Measurements from ENCODE around the gene MELTF.

MELTF gene

DNA sequence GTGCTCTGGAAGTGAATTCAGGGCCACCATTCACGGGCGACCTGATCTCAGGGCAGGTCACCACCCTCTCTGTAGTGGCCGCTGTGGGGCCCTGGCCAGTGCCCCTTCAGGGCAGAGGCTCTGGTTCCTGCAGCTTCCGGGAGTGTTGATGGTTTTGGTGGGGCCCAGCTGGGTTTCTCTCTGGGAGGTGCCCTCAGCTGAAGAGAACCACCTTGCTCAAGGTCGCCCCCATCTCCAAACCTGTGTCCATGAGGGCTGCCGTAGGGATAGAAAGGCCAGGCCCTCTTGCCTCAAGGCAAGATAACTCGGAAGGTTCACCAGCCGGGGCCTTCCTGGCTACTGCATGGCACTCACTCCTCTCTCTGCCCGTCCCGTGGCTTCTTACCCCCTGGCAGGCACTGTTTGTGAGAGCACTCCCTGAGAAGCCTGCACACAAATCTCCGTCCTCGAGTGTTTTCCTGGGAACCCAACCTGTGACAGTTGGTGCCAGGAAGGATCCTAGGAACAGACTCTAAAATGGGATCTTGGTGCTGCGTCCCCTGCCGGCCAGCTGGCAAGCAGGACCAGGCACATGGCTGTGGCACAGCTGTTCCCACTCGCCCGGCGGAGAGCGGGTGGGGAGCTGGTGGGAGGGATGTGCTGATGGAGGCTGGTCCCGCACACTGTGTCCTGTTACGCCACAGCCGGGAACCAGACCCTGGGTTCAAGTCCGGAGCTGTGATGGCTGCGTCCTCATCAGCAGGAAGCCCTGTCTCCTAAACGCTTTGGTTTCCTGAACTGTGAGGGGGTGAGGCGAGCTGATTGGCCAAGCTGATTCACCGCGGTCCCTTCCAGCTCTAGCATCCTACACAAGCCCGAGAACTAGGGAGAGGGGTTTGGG, 37.8 kb downstream of the MELTF start:
- DNase-seq, result no peak

DNA sequence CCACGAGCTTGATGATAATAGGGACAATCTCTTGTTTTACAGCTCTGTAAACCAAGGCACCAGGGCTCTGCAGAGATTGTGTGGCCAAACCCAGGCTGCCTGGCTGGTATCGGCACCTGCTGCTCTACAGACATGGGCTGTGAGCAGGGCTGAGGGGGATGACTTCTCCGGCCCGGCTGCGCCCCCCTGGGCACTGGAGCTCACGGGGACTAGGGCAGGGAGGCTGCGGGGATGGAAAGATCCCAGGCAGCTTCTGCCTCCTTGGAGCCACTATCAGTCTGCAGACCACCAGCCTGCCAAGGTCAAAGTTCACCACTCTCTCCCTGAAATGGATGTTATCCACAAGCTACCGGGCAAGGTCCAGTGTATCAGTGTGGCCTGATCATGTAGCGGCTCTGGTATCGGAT, 39.0 kb downstream of the MELTF start:
- no peak for DNase-seq

DNA sequence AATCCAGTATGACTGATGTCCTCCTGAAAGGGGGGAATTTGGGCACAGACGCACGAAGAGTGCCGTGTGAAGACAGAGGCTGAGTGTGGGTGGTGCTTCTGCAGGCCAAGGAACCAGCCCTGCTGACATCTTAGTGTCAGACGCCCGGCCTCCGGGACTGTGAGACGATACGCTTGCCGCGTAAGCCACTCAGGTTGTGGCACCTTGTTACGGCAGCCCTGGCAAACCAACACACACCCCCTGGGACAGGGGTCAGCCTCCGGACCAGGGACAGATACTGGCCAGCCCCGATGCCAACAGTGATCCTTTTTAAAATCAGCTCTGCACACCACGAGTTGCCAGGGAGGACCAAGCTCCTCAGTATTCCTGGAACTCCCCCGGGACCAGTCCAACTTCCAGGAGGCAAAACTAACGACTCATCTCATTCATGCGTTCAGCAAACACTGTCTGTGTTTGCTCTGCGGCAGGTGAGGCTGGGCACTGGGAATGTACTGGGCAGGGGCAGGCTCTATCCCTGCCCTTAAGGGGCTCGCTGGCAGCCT, 39.8 kb downstream of the MELTF start:
- no peak for DNase-seq

DNA sequence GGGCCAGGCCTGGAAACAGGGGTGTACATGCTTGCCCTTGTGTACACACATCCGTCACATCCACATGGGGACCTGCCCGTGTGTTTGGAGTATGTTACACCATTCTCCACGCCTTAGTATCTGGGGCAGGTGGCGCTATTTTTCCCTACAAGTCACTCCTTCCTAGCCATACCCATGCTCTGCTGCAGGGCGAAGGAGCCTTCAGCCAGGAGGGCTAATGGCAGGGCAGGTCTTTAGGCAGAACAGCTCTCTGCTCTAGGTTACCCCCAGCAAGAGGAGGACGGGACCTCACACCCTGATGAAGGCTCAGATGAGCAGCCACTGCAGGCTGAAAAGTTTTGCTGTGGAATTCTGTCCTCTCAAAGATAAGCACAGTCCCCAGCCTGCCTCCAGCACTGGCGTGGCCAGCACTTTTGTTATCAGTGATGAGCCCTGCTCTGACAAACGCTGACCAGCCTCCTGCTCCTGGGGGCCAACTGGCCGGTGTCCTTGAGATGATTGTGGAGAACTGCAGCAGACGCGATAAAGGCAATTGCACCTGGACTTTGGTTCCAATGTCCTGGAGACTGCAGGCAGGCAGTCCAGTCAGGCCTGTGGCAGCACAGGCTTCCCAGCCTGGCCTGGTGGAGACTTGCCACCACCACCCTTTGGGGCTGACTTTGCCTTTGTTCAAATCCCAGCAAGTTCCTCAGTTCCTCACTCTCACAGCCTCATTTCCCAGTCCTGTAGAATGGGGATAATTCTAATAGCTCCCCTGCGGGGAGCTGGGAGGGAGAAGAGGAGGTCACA, 41.2 kb downstream of the MELTF start:
- no peak for DNase-seq

DNA sequence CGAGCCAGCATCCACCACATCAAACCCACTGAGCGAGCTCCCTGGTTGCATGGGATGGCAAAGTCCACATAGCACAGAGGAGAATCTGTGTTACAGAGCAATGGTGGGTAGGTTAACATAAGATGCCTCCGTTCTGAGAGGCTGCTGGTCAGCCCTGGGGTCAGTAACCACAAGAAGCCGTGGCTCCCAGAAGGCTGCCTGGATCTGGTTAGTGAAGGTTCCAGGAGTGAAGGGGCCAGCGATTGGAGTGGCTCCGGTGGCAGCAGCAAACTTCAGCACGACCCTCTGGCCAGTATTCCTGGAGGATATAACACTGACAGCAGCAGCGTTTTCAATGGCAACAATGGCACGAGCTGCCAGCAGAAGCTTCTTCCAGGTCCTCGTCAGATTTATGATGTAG, 42.6 kb downstream of the MELTF start:
- no peak for DNase-seq

DNA sequence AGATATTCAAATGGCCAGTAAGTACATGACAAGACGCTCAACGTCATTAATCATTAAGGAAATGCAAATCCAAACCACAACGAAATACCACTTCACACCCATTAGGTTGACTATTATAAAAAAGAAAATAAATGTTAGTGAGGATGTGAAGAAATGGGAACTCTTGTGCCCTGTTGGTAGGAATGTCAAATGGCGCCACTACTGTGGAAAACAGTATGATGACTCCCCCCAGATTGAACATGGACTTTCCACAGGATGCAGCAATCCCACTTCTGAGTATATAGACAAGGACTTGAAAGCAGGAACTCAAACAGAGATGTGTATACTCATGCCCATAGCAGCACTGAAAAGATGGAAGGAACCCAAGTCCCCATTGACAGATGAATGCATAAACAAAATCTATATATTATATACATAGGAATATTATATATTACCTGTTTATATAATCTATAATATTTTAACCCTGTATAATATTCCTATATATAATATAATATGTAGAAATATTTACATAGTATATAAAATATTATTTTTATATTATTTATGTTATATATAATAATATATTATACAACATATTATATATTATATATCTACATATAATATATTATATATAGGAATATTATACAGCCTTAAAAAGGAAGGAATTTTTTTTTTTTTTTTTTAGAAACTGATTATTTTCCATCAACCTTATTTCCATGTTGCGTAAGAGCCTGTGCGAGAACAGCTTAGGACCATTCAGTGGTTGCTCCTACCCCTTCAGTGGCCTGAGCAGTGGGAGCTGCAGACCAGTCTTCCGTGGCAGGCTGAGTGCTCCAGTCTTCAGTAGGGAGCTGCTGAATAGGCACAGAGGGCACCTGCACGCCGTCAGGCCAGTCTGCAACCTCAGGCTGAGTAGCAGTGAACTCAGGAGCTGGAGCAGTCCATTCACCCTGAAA, 43.4 kb downstream of the MELTF start:
- no peak for DNase-seq

DNA sequence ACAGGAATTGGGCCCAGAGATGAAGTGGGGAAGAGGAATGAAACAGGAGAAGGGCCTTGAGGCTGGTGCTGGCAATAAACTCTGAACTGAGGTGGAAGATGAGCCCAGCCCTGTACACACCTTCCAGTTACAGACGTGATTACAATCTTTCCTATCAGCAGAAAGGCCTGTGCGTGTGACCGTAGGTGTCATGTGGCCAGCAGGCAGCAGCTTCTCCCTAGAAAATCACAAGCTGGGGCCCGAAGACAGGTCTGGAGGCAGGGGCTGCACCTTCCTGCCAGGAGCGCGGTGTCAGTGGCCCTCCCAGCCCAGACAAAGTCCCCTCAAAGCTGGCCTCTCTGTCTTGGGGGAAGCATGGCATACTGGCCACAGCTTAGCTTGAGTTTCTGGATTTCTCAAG, 44.3 kb downstream of the MELTF start:
- no peak for DNase-seq

DNA sequence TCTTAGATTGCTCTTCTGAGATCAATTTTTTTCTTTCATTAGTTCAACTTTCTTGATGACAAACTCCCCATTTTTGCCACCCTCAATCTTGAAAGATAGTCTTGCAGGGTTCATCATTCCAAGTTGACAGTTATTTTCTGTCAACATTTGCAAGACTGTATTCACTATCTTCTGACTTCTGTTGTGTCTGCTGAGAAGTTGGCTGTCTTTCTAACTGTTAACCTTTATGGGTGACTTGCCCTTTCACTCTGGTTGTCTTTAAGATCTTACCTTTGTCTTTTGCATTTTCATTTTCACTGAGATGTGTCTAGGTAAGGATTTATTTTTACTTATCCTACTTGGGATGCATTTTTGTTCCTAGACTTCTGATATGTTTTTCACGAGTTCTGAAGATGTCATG, 46.4 kb downstream of the MELTF start:
- no peak for DNase-seq

DNA sequence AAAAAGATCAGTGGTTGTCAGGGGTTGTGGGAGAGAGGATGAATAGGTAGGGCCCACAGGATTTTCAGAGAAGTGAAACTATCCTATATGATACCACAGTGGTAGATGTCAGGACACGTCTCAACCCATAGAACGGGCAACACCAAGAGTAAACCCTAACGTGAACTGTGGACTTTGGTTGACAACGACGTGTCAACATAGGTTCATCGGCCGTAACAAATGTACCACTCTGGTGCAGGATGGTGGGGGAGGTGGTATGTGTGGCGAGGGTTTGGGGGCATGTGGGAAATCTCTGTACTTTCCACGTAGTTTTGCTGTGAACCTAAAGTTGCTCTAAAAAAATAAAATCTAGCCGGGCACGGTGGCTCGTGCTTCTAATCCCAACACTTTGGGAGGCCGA, 48.0 kb downstream of the MELTF start:
- no peak for DNase-seq

DNA sequence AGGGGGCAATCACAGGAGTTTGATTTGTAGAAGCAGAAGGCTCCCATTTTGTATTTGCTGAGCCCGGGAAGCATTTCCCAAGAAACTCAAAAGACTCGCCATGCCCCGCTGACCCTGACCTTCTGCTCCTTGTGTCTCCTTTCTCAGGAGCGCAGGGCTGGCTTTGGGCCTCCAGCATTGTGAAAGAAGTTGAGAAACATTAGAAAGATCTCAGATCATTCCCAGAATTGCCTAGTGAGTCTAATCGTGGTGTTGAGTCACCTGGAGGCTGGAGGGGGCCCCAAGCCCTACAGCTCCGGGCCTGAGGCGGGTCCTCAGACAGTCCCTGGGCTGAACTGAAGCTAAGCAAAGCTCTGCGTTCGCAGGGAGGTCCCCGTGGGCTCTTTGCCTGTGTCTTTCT, 50.1 kb downstream of the MELTF start:
- DNase-seq, result no peak

DNA sequence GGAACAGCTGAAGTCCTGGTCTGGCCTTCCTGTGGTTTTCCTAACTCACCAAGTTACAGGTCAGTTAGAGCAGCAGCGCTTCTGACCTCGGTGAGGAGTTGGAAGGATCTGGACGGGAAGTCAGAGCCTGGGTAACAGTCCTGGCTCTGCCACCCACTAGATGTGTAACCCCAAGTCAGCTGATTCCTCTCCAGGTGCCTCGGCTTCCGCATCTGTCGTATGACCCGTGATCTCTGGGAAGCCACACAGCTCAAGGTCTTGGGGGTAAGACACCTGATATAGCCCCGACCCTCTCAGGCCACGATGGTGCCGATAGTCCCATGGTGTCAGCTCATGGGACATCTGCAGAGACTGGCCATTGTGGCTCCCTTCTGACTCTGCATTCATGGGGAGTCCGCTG, 52.7 kb downstream of the MELTF start:
- DNase-seq, result no peak

DNA sequence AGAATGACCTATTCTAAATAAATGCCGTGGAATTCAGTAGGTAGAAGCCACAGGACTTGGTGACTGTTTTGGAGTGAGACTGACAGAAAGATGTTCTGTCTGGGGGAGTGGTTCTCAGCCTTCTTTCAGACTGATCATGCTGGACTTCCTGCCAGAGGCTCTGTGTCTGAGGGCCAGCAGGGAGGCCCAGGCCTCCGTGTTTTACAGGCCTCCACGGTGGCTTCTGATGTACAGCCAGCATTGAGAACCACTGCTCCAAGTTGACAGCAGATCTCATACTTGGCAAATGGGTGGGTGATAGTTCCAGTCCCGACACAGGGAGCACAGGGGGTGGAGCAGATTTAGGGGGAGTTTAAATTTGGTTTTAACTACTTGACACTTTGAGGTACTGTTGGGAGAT, 54.3 kb downstream of the MELTF start:
- no peak for DNase-seq

DNA sequence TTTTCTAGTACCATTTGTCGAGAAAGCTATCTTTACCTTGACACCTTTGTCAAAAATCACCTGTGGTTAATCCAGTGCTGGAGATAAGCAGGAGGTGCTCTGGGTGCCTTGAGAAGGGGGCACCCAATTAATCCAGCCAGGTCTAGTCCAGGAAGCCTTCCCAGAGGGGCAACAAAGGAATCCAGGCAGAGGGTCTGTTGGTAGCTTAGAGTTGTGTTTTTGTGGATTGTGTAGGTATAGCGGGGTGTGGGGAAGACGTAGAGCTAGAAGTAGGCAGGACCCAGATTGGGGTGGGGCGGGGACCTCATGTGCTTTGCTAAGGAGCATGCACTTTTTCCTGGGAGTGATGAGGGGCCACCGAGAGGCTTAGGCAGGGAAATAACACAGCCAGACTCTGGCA, 55.0 kb downstream of the MELTF start:
- DNase-seq, result no peak

DNA sequence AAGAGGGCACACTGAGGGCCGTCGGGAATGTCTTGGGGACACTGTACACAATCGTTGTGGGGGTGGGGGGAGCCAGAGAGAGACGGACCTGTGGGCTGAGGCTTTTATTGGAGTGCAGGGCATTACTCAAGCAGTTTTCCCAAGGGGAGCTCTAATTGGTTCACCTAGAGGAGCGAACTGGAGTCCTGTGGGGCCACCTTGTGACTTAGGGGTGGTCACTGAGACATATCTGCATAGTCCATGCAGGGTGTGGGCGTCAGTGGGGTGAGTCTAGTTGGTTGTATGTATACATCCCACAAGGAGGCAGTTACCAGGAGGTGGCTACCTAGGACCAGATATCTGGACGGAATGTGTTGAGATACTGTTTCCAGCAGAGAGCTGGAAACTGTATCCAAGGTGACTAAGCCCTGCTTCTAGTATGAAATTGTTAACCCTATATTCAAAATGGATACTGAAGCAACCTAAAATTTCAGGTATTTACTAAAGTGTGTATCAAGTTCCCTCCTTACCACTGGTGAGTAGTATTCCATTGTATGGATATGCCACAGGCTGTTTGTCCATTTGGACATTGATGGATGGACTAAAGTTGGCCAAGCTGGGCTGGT, 58.4 kb downstream of the MELTF start:
- no peak for DNase-seq

DNA sequence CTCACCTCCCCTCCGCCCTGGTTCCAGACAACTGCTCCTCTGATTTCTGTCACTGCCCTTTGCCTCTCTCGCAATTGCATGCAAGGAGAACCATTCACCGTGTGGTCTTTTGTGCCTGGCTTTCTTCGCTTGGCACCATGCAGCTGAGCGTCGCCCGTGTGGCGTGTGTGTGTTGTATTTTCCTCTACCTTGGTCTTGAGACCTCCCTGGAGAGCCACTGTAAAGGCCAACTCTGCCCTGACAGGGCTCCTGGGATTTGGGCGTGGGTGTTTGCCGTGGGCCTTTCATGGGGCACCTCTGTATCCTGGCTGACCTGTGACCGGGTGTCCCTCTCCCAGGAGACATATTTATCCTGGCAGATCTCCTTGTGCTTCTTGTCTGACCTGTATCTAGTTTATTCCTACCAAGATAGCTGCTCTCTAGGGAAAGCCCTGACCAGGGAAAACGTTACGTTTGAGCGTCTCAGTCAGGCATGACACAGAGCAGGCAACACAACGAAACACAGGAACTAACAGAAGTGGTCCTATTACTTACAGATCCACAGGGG, 59.0 kb downstream of the MELTF start:
- DNase-seq, result no peak

DNA sequence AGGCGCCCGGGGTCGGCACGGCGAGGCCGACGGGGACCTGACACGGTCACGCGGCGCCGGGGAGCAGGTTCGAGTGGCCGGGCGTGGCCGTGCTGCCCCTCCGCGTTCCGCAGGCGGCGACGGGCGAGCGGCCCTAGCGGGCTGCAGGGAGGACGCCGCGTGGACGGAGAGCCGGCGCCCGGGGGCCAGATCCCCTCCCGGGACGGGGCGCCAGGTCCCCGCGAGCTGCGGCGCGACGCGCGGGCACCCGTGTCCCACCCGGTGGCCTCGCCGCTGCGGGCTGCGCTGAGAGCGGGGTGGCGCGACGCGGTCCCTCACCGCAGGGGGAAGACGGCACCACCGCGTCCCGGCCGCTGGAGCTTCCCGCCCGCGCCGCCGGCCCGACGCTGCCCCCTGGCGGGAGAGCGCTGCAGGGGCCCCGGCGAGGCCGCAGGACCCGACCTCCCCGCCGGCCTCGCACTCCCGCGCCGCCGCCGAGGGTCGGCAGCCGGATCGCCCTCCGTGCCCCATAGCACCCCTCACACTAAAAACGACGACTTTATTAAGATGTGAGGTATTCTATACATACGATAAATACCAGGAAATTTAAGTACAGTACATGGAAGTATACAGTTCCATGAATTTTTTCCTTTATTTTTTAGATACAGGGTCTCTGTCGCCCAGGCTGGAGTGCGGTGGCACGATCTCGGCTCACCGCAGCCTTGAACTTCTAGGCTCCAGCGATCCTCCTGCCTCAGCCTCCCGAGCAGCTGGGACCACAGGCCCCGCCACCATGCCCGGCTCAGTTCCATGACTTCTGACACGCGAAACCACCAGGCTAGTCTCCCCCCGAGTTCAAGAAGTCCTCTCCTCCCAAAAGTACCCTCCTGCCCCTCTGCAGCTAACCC, 59.7 kb downstream of the MELTF start:
- peak; percentile 55 for DNase-seq

DNA sequence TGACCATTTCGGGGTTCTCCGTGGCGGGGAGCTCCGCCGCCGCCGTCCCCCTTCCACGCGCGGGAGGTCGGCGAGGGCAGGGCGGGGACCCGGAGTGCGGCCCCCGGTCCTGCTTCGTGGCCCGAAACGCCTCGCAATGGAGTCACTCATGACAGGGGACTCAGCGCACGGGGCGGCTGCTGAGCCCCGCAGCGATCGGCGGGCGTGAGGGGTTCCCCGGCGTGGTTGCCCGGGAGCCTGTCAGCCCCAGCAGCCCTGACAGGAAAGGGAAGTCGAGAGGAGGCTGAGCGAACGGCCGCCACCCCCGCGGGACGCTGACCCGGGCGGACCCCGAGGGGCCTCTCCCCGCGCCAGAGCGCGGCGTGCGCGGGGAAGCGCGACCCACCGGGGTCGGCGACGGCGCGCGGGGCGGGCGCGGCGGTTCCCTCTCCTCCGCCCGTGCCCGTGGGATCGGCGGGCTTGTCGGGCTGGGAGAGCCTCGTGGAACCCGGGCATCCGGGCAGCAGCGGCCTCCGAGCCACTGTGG, 60.4 kb downstream of the MELTF start:
- no peak for DNase-seq

DNA sequence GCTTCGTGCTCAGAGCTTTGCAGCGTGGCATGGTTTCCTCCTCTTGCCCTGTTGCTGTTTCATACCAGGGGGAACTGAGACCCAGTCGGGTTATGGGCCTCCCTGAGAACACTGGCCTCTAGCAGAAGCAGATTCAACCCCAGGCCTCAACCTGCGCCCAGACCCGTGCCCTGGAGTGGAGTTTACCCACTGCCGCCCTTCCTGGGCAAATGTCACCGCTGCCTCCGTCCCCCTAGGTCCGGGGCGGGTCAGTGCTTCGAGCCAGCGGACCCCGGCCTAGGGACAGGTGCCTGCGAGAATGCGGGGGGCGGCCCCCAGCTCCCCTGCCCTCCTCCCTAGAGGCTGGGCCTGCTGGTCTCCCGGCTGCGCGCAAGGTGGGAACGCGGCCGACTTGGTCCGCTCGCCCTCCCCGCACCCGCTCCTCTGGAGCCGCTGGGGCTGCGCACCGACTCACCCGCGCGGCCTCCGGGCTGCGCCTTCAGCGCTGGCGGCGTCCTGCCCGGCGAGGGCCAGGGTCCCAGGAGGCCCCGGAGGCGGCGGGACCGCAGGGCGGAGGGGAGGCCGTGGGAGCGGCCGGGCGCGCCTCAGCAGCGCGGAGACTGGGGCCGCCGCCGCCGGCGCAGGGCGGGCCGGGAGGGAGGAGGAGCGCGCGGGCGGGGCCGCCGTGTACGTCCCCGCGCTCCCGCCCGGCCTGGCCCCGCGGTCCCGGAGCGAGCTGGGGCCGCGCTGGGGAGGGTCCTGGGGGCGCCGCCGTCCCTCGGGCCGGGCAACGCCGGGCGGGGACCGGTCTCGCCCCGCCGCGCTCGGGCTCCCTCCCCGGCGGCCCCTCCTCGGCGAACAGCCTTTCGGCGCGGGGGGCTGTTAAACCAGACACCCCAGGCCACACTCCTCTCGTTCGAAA, 61.1 kb downstream of the MELTF start, which contains the start of gene PIGZ:
PIGZ (minus strand) TSS at position 601 of the 901 bp plus-strand sequence. CDS start 16,802 bp downstream, outside the sequence.
- DNase-seq, result peak; percentile 38

Data from midbrain (tissue), 1 donor.